ENCODE data around the gene KCNC4.

The KCNC4 gene

DNA sequence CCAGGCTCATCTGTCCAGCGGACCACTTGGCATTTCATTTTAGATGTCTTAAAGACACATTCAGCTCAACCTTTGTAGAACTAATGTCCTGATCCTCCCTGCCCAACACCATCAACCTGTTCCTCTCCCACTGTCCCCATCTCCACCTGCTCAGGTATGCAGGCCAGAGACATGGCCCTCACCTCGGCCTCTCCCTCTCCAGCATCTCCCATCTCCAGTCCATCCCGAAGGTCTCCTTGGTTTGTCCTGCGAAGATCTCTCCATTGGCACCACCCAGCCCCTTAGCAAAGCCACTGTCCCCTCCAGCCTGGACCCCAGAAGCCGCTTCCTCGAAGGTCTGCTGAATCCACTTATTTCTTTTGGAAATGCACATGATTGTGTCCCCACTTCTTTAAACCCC is 20.9 kb upstream of the KCNC4 start:
- no peak for DNase-seq

DNA sequence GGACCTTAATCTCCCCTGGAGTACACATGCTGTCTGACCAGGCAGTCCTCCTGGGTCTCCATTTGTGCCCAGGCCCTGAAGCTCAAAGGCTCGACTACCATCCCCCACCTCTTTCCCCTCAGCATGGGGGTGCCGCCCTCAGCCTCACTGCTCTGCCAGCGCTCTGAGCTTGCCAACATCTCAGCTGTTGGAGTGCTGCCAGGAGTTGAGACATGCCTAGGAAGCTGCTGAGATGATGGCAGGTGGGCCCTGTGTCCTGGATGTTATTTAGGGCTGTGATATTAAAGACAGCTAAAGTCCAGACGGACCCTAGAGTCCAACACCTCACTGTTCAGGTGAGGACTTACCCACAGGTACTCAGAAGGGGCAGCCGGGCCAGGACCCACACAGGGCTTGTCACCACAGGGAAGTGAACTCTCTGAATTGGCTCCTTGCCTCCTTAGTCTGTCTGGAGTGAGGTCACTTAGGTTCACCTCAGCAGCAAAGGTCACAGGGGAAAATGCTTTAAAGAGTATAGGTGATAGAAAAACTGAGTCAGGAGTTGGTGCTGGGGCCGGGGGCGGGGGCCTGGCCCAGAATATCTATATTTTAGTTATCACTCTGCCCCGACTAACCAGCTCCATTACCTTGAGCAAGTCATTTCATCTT is 19.7 kb upstream of the KCNC4 start:
- no peak for DNase-seq

DNA sequence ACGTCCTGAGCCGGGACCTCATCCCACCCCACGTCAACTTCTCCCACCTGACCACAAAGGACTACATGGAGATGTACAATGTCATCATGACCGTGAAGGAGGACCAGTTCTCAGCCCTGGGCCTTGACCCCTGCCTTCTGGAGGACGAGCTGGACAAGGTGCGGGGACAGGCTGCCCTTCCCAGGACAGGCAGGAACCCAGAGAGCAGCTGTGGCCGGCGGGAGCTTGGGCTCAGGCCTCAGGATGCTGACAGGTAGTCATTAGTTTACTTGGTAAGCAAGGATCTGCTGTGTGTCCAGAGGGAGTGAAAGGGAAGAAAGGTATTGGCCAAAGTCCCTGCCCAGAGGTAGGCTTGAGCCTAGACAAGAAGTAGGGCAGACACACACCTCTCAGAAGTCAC is 17.6 kb upstream of the KCNC4 start:
- DNase-seq, result no peak

DNA sequence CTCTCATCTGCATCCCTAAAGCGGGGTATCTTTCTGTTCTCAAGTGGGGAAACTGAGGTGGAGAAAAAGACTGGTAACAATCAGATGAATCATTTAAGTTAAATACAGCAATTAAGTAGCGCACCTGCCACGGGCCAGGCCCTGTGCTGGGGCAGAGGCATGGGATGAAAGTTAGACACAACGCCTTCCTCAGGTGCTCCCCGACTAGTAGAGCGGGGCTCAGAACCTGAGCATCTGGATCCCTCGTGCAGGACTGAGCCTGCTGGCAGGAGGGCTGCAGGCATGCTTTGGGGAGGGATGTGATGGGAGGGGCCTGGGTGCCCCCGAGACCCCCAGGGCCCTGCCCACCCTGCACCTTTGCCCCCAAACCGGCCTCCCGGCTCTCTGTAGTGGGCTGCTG is 14.9 kb upstream of the KCNC4 start:
- DNase-seq, result no peak

DNA sequence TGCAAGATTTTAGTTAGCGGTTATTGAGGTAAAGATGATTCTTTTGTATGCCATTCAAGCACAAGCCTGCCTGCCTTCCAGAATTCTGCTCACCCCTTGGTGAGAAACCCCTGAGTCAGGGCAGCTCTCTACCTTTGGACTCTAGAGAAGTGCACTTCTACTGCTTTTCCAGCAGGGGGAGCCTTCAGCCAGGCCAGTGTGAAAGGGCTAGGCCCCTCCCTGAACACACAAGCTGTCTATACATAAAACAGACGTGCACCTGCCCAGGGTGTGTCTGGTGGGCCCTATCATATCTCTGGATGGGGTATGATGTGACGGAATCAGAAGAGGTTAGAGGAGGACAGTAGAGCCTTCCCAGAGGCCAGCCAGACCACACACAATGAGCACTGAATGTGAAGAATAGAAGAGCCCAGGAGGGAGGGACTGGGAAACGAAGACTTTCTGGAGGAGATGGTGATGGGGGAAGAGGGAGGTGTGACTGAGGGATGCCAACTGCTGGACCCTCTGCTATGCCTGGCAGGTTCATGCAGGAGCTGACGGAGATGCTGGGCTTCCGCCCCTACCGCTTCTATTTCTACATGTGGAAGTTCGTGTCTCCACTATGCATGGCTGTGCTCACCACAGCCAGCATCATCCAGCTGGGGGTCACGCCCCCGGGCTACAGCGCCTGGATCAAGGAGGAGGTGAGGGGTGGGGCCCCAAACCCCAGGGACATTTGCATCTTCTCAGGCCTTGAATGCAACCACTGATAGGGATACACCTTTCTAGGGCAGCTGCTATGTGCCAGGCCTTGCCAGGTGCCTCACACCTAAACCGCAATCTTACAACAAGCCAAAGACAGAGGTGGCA is 13.0 kb upstream of the KCNC4 start:
- no peak for DNase-seq

DNA sequence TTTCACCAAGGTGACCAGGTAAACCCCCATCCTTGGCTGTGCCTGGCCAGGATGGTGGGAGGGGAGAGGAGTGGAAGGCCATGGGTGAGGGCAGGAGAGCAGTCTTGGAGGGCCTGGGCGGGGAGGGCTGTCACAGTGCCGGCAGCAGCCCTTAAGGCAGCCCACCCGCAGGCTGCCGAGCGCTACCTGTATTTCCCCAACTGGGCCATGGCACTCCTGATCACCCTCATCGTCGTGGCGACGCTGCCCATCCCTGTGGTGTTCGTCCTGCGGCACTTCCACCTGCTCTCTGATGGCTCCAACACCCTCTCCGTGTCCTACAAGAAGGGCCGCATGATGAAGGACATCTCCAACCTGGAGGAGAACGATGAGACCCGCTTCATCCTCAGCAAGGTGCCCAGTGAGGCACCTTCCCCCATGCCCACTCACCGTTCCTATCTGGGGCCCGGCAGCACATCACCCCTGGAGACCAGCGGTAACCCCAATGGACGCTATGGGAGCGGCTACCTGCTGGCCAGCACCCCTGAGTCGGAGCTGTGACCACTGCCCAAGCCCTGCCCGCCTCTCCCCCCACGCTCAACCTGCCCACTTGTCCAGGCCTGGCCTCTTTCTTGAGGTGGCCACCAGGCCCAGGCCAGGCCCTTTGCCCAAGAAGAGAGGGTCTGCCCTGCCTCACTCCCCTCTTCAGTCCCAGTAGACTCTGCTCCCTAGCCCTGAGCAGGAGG is 12.0 kb upstream of the KCNC4 start:
- no peak for DNase-seq

DNA sequence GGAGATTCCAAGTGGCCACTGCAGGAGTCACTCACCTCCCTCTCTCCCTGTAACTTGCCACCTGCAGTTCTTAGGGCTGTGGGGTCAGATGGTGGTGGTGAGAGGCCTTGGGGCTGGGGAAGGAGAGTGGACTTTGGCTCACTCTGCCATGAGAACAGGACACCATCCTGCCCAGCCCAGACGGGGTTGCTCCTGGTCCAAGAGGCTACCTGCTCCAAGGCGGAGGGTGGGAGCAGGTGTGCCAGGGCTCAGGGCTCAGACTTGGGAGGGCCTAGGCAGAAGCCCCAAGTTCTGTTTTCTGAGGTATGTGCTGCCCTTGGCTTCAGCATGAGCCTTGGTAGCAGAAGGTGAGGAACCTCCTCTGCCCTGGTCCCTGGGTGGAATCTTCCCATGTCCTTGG is 11.4 kb upstream of the KCNC4 start:
- DNase-seq, result no peak

DNA sequence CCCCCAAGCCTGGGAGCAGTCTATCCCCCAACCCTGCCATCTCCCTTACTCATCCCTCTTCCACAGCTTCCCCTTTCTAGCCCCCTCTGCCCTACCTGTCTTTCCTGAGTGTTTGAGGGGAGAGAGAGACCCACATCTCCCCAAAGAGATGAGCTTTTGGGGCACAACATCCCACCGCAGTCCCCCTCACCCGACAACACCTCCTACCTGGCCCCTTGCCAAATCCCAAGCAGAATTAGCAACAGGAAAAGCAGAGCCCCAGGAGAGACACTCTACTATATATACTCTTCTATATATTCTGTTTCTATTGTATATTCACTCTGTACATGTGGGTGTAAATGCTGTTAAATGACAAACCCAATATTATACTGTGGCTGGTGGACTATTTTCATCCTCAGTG is 9.9 kb upstream of the KCNC4 start:
- no peak for DNase-seq

DNA sequence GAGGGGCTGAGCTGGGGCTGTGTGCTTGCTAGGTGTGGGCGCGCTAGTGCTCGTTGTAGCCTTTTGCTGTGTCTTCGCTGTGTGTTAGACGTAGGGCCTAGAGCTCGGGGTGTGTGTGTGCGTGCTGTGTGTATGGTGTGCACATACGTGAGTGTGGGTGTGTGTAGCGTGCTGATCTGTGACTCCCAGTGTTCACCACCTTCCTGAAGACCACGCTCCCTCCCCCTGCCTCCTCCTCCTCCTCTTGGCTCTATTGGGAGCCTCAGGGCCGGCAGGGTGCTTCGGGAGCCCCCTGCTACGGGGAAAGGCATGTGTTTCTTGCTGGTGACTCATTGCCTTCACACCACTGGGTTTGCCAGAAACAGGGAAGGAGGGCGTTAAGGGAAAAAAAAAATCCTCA is 9.4 kb upstream of the KCNC4 start:
- DNase-seq, result no peak

DNA sequence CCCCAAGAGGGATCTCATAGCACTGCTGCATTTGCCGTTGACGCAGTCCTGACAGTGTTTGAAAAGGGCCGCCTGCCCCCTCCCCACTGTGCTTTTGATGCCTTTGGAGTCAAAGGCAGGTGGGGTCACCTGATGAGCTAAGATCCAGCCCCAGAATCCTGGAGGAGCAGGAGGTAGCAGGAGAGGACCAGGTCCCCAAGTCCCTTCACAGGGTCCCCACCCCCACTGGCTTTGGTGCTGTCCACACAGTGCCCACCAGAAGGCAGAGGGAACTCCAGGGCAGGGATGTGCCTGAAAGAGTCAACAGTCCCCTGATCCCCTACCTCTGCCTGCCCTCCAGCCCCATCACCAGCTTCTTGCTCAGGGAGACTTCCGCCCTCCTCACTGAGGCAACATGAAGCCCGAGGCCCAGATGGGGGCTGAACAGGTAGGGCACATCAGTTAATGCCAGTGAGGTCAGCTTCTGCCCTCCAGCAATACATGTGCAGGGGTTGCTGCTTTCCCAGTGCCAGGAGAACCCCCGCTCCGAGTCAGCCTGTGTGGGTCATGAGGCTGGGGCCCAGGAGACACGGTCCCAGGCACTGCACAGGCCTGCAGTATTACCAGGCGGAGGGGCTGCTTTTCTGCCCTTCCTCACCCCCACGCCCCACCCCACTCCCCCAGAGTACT is 8.8 kb upstream of the KCNC4 start:
- DNase-seq, result no peak

DNA sequence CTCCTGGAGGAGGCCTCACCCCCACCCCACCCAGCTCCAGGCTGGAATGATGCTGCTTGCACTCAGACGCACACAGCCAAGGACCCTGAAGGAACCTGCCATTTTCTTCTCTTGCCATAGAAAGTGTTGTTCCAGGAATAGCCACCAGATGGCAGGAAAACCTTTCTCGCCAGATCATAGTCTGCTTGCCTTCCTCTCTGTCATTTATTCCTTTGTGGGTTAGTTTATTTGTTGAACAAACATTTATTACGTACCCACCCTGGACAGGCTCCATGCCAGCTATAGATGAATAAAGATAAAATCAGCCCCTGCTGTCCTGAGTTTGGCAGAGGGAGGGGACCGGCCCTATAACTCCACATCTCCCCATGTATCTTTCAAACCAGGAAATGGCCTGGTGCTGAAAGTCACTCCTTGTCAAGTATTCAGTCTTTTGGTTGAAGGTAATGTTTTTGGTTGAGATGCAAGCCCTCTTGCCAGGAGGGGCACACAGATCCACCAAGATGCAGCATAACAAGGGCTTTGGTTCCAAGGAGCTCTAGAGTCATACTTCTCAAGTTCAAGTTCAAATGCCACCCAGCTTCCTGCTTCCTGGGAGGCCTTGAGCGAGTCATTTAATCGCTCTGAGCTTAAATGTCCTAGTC is 7.0 kb upstream of the KCNC4 start:
- DNase-seq, result no peak

DNA sequence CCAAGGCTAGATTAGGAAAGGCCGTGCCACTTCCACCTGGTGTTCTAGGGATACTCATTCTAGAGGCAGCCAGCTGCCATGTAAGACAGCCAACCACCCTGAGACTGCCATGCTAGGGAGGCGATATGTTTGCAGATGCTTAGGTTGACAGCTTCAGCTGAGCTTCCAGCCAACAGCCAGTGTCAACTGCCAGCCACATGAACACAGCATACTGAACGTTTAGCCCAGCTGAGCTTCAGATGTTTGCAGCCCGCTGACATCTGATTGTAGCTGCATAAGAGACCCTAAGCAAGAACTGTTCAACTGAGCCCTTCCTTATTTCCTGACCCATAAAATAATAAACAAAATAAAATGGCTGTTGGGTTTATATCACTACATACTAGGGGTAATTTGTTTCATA is 5.0 kb upstream of the KCNC4 start:
- DNase-seq, result no peak

DNA sequence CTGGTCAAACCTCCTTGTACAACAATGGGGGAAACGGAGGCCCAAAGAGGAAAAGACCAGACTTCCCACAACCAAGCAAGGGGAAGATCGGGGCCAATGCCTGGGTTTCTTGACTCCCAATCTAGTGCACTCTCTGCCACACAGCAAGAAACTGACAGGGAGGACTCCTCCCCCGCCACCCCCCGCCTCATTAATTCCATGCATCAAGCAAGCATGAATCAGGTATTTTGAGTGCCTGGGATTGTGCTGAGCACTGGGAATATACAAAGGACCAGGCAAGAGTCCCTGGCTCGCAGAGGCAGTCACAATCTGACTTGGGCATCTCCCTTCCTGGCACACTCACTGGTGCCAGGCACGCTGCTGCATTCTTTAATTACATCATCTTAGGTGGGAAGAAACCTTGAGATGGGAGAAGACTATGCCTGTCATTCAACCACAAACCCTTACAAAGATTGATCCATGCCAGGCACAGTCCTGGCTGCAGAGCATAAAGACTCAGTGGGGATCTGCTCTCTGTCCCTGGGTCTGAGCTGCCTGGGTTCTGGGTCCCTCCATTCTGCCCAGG is 4.4 kb upstream of the KCNC4 start:
- DNase-seq, result no peak

DNA sequence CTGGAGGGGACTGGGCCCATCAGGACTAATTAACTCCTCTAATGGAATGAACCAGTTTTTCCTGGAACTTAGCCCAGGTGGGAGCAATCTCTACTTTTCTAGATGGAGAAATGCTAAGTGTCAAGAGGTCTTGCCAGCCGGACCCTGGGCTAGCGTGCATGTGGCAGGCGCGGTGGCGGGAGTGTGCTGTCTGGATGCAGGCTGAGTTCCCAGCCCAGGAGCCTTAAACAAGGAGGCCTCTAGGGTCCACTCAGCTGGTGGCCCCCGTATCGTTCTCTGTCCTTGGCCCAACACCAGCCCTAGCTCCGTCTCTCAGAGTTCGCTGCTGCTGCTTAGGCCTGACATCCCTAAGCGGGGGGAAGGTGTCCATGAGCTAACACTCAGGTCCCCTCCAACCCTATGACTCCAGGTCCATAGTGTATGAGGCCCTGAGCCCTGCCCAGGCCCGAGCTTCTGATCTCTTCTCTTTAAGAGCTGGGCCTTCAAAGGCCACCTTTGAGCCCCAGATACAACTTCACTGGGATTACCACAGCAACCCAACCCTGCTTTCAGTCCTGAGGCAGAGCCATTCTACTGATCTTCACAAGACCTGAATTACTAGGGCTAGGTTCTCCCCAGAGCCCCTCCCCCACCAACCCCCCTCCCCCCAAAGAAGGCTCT is 3.7 kb upstream of the KCNC4 start:
- no peak for DNase-seq

DNA sequence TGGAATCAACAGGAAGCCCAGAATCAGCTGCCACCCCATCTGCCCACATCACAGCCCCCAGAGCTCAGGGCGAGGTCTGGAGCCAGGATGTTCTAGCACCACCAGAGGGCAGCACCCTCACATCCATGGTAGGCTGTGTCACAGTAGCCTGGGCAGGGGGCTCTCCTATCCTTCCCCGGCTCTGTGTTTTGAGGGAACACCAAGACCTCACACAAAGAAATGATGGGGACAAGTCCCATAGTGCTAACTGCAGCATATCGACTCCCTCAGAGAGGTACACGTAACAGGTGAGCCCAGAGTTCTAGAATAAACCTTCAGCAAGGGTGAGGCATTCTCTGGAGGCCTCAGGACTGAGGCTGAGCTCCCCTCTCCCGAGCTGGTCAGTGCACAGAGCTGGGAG is 2.3 kb upstream of the KCNC4 start:
- DNase-seq, result no peak

DNA sequence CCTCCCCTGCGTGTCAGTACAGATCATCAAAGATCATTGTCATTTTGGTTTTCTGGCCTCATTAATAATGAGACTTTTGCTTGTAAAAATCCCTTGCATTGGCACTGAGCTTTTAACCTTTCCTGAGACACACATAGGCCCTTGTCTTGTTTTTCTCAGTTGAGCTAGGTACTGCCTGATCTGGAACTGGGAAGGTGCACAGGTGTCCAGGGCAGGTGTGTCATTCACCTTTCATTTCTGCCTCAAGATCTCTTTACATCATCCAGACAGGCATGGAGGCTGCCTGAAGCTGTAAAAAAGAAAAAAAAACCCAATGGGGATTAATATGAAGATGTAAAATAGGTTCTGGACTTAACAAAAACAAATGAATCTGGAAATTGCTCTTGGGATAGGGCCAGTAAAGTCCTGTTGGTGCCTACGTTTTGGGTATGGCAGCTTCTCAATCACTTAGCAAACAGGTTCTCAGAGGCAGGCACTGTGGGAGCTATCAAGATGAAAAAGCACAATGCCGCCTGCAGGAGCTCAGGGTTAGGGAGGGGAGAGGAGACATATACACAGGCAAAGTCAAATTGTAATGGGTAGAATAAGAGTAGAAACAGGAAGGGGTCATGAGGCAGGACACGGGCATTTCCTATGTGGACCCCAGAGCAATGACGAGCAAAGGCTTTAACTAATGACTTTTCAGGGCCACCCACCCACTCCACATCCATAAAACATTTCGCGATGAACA is 1.0 kb upstream of the KCNC4 start:
- DNase-seq, result no peak

DNA sequence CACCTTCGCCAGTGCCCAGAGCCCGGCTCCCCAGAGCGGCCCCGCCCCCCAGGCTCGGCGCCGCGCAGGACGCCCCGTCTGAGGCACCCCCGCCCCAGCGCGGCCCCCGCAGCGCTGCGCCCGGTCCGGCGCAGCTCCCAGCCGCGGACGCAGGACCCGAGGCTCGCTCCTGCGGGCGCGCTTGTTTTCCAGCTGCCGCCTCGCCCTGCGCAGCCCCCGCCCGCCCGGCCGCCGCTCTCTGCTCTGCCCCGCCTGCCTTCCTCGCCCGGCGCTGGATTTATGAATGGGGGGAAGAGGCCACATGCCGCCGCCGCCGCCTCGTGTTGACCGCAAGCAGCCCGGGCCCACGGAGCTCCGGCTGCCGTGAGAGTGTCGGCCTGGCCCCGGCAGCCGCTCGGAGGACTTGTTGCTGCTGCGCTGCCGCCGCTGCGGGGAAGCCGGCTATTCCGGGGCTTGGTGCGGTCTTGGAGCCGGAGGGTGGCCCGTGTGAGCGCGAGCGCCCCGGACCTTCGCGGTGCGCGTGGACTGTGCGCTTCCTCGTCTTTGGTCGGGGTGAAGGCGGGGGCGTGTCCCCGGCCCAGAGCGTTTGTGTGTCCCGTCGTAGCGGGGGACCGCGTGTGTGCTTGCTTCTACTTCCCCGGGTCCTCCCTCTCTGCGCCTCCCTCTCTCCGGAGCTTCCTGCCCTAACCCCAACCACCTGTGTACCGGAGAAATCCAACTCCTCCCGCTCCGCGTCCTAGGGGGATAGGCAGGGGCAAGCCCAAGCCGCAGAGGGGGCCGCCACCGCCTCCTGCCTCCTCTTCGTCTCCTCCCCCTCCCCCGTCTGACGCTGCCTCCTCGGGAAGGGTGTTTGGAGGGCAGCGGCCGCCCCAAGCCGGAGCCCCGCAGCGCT is 736 bp downstream of the KCNC4 start:
- DNase-seq, result no peak

DNA sequence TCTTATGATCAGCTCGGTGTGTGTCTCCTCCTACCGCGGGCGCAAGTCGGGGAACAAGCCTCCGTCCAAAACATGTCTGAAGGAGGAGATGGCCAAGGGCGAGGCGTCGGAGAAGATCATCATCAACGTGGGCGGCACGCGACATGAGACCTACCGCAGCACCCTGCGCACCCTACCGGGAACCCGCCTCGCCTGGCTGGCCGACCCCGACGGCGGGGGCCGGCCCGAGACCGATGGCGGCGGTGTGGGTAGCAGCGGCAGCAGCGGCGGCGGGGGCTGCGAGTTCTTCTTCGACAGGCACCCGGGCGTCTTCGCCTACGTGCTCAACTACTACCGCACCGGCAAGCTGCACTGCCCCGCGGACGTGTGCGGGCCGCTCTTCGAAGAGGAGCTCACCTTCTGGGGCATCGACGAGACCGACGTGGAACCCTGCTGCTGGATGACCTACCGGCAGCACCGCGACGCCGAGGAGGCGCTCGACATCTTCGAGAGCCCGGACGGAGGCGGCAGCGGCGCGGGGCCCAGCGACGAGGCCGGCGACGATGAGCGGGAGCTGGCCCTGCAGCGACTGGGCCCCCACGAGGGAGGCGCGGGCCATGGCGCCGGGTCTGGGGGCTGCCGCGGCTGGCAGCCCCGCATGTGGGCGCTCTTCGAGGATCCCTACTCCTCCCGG is 1.5 kb downstream of the KCNC4 start:
- DNase-seq, result no peak

Measured in cortex of kidney (tissue), 1 donor.